ENCODE data around the gene CLIC3.

Gene CLIC3

GRCh38 chr9:136950656-136951276 lies 45.6 kb downstream of the CLIC3 start:
- no peak for DNase-seq

GRCh38 chr9:136949817-136950655 lies 46.3 kb downstream of the CLIC3 start:
- peak; percentile 93 for DNase-seq

GRCh38 chr9:136949239-136949816 lies 47.0 kb downstream of the CLIC3 start:
- DNase-seq: peak; percentile 16

- DNase-seq: peak; percentile 11
Observed at GRCh38 chr9:136947955-136948510, 48.3 kb downstream of the CLIC3 start.

GRCh38 chr9:136947028-136947891 lies 49.1 kb downstream of the CLIC3 start:
- no peak for DNase-seq

- DNase-seq: no peak
Observed at GRCh38 chr9:136946228-136947027, 49.9 kb downstream of the CLIC3 start.

- no peak for DNase-seq
Observed at GRCh38 chr9:136945333-136946227, 50.8 kb downstream of the CLIC3 start.
